GM23338 (cell line): ENCODE results near the gene COLEC12. TPM values are rescaled to one million over a fixed set of nuclear protein-coding genes. Genes with fewer than 3 reads are reported as not detected.

Experiments
- ATAC-seq: fragments of 200-7000 bp; cut with Tn5 transposase; 3 replicates; pipeline ENCODE4 v1.9.1; 2020
- DNase-seq: peaks from one replicate; pipeline ENCODE4 v3.0.0-alpha.2; 2015; ENCODE audit warnings: low spot score
- H2AFZ ChIP-seq: fragments of 200-600 bp; sonication (generic); 2 replicates; pipeline ENCODE4 v1.8.0; 2016; ENCODE audit warnings: antibody characterized with exemption, mild to moderate bottlenecking, moderate library complexity
- H3F3A ChIP-seq: fragments of 200-600 bp; sonication (generic); replicated peaks from 2 replicates; pipeline ENCODE4 v1.8.0; 2017; ENCODE audit warnings: antibody characterized with exemption, mixed run types, low read depth
- H3K27ac ChIP-seq: fragments of 200-600 bp; sonication (generic); 2 replicates; pipeline ENCODE4 v1.6.1; 2016; ENCODE audit warnings: low read depth
- H3K27me3 ChIP-seq: fragments of 200-600 bp; sonication (generic); 2 replicates; pipeline ENCODE4 v1.8.0; 2016; ENCODE audit warnings: mild to moderate bottlenecking, mixed run types, moderate library complexity; ENCODE audit not compliant: insufficient read depth
- H3K36me3 ChIP-seq: fragments of 200-600 bp; sonication (generic); 2 replicates; pipeline ENCODE4 v1.8.0; 2016; ENCODE audit warnings: mild to moderate bottlenecking; ENCODE audit not compliant: insufficient read depth
- H3K4me1 ChIP-seq: fragments of 200-600 bp; sonication (generic); 2 replicates; pipeline ENCODE4 v1.8.0; 2016; ENCODE audit warnings: mild to moderate bottlenecking, moderate library complexity; ENCODE audit not compliant: insufficient read depth
- H3K4me2 ChIP-seq: fragments of 200-600 bp; sonication (generic); 2 replicates; pipeline ENCODE4 v1.7.1; 2017; ENCODE audit warnings: mixed run types
- H3K4me3 ChIP-seq: fragments of 200-600 bp; sonication (generic); 2 replicates; pipeline ENCODE4 v1.6.1; 2016; ENCODE audit warnings: mixed run types
- H3K79me2 ChIP-seq: fragments of 200-600 bp; sonication (generic); replicated peaks from 2 replicates; pipeline ENCODE4 v1.8.0; 2017; ENCODE audit warnings: mild to moderate bottlenecking; ENCODE audit not compliant: insufficient read depth
- H3K9me2 ChIP-seq: fragments of 200-600 bp; sonication (generic); 2 replicates; pipeline ENCODE4 v1.8.0; 2017; ENCODE audit not compliant: insufficient read depth
- H4K20me1 ChIP-seq: fragments of 200-600 bp; sonication (generic); replicated peaks from 2 replicates; pipeline ENCODE4 v1.8.0; 2017; ENCODE audit warnings: mild to moderate bottlenecking; ENCODE audit not compliant: insufficient read depth
- H3K27ac Mint-ChIP-seq: 2 replicates; pipeline ENCODE4 v1.8.0; 2020; ENCODE audit warnings: inconsistent platforms, mild to moderate bottlenecking, moderate library complexity, mixed read lengths
- H3K27me3 Mint-ChIP-seq: 3 replicates; pipeline ENCODE4 v1.8.0; 2022; ENCODE audit warnings: low read depth, mild to moderate bottlenecking, moderate library complexity, mixed read lengths, inconsistent platforms; ENCODE audit not compliant: insufficient read depth, poor library complexity
- H3K36me3 Mint-ChIP-seq: 3 replicates; pipeline ENCODE4 v1.8.0; 2021; ENCODE audit warnings: low read depth, mild to moderate bottlenecking, inconsistent platforms, moderate library complexity, mixed read lengths
- H3K4me1 Mint-ChIP-seq: 3 replicates; pipeline ENCODE4 v1.8.0; 2020; ENCODE audit warnings: mild to moderate bottlenecking, inconsistent platforms, mixed read lengths
- H3K4me3 Mint-ChIP-seq: 3 replicates; pipeline ENCODE4 v1.8.0; 2021; ENCODE audit warnings: moderate library complexity, mild to moderate bottlenecking, inconsistent platforms, mixed read lengths
- H3K9me3 Mint-ChIP-seq: 3 replicates; pipeline ENCODE4 v1.8.0; 2020; ENCODE audit warnings: moderate library complexity, mild to moderate bottlenecking, inconsistent platforms, mixed read lengths
- CREB1 ChIP-seq: fragments of 250-450 bp; sonication (Bioruptor Pico); IDR thresholded peaks from 2 replicates; pipeline ENCODE4 v1.5.0; 2020; ENCODE audit warnings: low read depth, mild to moderate bottlenecking, moderate library complexity
- ETS1 ChIP-seq: IDR thresholded peaks from 2 replicates; pipeline ENCODE4 v1.6.1; 2016; ENCODE audit warnings: antibody characterized with exemption
- EZH2 ChIP-seq: fragments of 200-600 bp; sonication (generic); IDR thresholded peaks from one replicate; pipeline ENCODE4 v1.8.0; 2017; ENCODE audit warnings: antibody characterized with exemption, mild to moderate bottlenecking, low read depth; ENCODE audit not compliant: unreplicated experiment
- EZH2phosphoT487 ChIP-seq: fragments of 200-600 bp; sonication (generic); IDR thresholded peaks from one replicate; pipeline ENCODE4 v1.8.1; 2018; ENCODE audit warnings: antibody characterized with exemption; ENCODE audit not compliant: unreplicated experiment
- JUNB ChIP-seq: IDR thresholded peaks from one replicate; pipeline ENCODE4 v1.6.1; 2016; ENCODE audit warnings: antibody characterized with exemption; ENCODE audit not compliant: unreplicated experiment
- NANOG ChIP-seq: IDR thresholded peaks from 2 replicates; pipeline ENCODE4 v1.6.1; 2016; ENCODE audit warnings: antibody characterized with exemption, borderline replicate concordance
- STAT1 ChIP-seq: IDR thresholded peaks from one replicate; pipeline ENCODE4 v1.6.1; 2016; ENCODE audit warnings: antibody characterized with exemption; ENCODE audit not compliant: unreplicated experiment
- ZNF114 ChIP-seq: fragments of 250-450 bp; sonication (Bioruptor Pico); IDR thresholded peaks from 2 replicates; pipeline ENCODE4 v1.5.0; 2020; ENCODE audit warnings: mild to moderate bottlenecking, moderate library complexity
- ZNF331 ChIP-seq: fragments of 250-450 bp; sonication (Bioruptor Pico); IDR thresholded peaks from 2 replicates; pipeline ENCODE4 v1.5.0; 2020; ENCODE audit warnings: low read depth, mild to moderate bottlenecking, moderate library complexity
- ZNF462 ChIP-seq: fragments of 250-450 bp; sonication (Bioruptor Pico); IDR thresholded peaks from 2 replicates; pipeline ENCODE4 v1.5.0; 2020; ENCODE audit warnings: mild to moderate bottlenecking, moderate library complexity
- polyA plus RNA-seq: library from polyadenylated mRNA; unstranded; fragments of >200 nt; fragmentation: Nextera tagmentation; extraction: Ambion mirVana; gene quantifications from 2 replicates; pipeline ENCODE4 v1.2.1, GENCODE V29; 2016
- total RNA-seq: library from RNA; depleted of rRNA; stranded (reverse); fragments of >200 nt; shearing (Covaris generic); gene quantifications from 2 replicates; pipeline ENCODE4 v1.2.3, GENCODE V29; 2014
- TF ChIP-seq, protein P1 (sequence below), 2 experiments: fragments of 200-600 bp in 1 of 2; sonication (generic) in 1 of 2; conservative IDR thresholded peaks; 2 replicates each; pipeline versions ENCODE4 v1.5.1 to v1.6.1; 2016 to 2017; ENCODE audit warnings: antibody characterized with exemption in 2 of 2, low read depth in 2 of 2, mild to moderate bottlenecking in 2 of 2, moderate library complexity in 1 of 2
- TF ChIP-seq, protein P2 (sequence below): IDR thresholded peaks from one replicate; pipeline ENCODE4 v1.6.1; 2018; ENCODE audit warnings: antibody characterized with exemption; ENCODE audit not compliant: unreplicated experiment

Gene COLEC12
- total and polyA plus RNA-seq, 2 experiments from 2014 or later = 1.1 to 3.2 TPM

GRCh38 chr18:379681-380330, 120.7 kb downstream of the COLEC12 start:
- Mint-ChIP-seq H3K4me3 (no peak overlapping the region), H3K36me3 (no peaks in the 10 kb centered on the region), H3K9me3 (peaks cover 2% of the 10 kb centered on the region; the same call in 2 of the 3 replicates), H3K4me1 (peaks cover 11% of the 10 kb centered on the region), H3K27me3 (peaks cover 4% of the 10 kb centered on the region), H3K27ac (no peak overlapping the region)
- DNase-seq = no peak
- no peaks in the 10 kb centered on the region; the same call in 1 of the 2 replicates for H3K4me1 ChIP-seq
- H3K36me3 ChIP-seq = no peaks in the 10 kb centered on the region
- no peak for ATAC-seq
- no peaks in the 10 kb centered on the region for H3F3A ChIP-seq
- H3K79me2 ChIP-seq = no peaks in the 10 kb centered on the region
- no peaks in the 10 kb centered on the region for H4K20me1 ChIP-seq
- no peaks in the 10 kb centered on the region for H3K9me2 ChIP-seq
- no peak overlapping the region for H2AFZ ChIP-seq
- no peaks in the 10 kb centered on the region for H3K27me3 ChIP-seq
- no peak overlapping the region for H3K27ac ChIP-seq
- TF ChIP-seq NANOG (no peak), ZNF114 (CRISPR knock-in tag) (no peak), CREB1 (CRISPR knock-in tag) (no peak), STAT1 (no peak), ZNF331 (CRISPR knock-in tag) (no peak), ETS1 (no peak), EZH2 (no peak), EZH2phosphoT487 (no peak), ZNF462 (CRISPR knock-in tag) (no peak), JUNB (no peak)
- TF ChIP-seq, protein P1, sequence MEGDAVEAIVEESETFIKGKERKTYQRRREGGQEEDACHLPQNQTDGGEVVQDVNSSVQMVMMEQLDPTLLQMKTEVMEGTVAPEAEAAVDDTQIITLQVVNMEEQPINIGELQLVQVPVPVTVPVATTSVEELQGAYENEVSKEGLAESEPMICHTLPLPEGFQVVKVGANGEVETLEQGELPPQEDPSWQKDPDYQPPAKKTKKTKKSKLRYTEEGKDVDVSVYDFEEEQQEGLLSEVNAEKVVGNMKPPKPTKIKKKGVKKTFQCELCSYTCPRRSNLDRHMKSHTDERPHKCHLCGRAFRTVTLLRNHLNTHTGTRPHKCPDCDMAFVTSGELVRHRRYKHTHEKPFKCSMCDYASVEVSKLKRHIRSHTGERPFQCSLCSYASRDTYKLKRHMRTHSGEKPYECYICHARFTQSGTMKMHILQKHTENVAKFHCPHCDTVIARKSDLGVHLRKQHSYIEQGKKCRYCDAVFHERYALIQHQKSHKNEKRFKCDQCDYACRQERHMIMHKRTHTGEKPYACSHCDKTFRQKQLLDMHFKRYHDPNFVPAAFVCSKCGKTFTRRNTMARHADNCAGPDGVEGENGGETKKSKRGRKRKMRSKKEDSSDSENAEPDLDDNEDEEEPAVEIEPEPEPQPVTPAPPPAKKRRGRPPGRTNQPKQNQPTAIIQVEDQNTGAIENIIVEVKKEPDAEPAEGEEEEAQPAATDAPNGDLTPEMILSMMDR (conservative IDR thresholded peaks at IDR 0.05; ENCODE audit: low read depth in 2 of 2) = no peak
- TF ChIP-seq, protein P2, sequence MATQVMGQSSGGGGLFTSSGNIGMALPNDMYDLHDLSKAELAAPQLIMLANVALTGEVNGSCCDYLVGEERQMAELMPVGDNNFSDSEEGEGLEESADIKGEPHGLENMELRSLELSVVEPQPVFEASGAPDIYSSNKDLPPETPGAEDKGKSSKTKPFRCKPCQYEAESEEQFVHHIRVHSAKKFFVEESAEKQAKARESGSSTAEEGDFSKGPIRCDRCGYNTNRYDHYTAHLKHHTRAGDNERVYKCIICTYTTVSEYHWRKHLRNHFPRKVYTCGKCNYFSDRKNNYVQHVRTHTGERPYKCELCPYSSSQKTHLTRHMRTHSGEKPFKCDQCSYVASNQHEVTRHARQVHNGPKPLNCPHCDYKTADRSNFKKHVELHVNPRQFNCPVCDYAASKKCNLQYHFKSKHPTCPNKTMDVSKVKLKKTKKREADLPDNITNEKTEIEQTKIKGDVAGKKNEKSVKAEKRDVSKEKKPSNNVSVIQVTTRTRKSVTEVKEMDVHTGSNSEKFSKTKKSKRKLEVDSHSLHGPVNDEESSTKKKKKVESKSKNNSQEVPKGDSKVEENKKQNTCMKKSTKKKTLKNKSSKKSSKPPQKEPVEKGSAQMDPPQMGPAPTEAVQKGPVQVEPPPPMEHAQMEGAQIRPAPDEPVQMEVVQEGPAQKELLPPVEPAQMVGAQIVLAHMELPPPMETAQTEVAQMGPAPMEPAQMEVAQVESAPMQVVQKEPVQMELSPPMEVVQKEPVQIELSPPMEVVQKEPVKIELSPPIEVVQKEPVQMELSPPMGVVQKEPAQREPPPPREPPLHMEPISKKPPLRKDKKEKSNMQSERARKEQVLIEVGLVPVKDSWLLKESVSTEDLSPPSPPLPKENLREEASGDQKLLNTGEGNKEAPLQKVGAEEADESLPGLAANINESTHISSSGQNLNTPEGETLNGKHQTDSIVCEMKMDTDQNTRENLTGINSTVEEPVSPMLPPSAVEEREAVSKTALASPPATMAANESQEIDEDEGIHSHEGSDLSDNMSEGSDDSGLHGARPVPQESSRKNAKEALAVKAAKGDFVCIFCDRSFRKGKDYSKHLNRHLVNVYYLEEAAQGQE = no peak
- no peak overlapping the region for H3K4me2 ChIP-seq
- H3K4me3 ChIP-seq = no peak overlapping the region
